ENCODE measurements around the gene IER2.

Gene IER2

GRCh38 chr19:13109361-13110098, 40.7 kb upstream of the IER2 start:
- Histone ChIP-seq H3K27ac (ENCODE audit: low read depth, low read length, severe bottlenecking) (no peak overlapping the region), H3K4me3 (ENCODE audit: extremely low read depth, insufficient read depth, low read length, poor library complexity, severe bottlenecking) (no peak overlapping the region), H3K36me3 (ENCODE audit: control insufficient read depth, insufficient read depth, low read length) (peaks cover 61% of the 10 kb centered on the region), H3K9me3 (ENCODE audit: control insufficient read depth, low read length) (no peaks in the 10 kb centered on the region), H3K4me1 (ENCODE audit: control insufficient read depth, insufficient read depth, low read length, poor library complexity, severe bottlenecking) (no peaks in the 10 kb centered on the region)
- WGBS, 2 experiments (ENCODE audit: insufficient coverage in 2 of 2), result 93 to 96% methylated on average over 22 to 28 of the region's 30 CpGs

DNA sequence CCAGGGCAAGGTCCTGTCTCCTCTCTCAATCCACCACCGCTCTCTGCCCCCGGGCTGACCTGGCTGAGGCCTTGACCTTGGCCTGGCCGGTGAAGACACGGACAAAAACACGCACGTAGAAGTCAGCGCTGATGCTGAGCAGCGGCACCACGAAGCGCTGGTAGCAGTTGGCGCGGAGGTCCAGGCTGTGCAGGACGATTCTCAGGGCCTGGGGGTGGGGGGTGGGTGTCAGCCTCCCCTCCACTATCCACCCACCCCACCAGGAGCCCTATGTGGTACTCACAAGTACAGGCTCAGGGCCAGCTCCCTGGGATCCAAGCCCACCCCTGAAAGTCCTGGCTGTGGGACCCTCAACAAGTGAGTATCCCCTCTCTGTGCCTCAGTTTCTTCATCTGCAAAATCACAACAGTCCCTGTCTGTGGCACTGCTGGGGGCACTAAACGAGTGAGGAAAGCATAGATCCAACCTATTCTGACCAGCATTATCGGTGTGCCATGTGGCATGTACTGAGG, 40.1 kb upstream of the IER2 start:
- Histone ChIP-seq H3K27ac (ENCODE audit: low read depth, low read length, severe bottlenecking) (no peak overlapping the region), H3K4me3 (ENCODE audit: extremely low read depth, insufficient read depth, low read length, poor library complexity, severe bottlenecking) (no peak overlapping the region), H3K9me3 (ENCODE audit: control insufficient read depth, low read length) (no peaks in the 10 kb centered on the region), H3K36me3 (ENCODE audit: control insufficient read depth, insufficient read depth, low read length) (peaks cover 61% of the 10 kb centered on the region), H3K4me1 (ENCODE audit: control insufficient read depth, insufficient read depth, low read length, poor library complexity, severe bottlenecking) (peaks cover 5% of the 10 kb centered on the region)
- WGBS, 2 experiments (ENCODE audit: insufficient coverage in 2 of 2), result 95 to 100% methylated on average over 4 to 5 of the region's 15 CpGs

GRCh38 chr19:13112555-13112954, 37.7 kb upstream of the IER2 start:
- Histone ChIP-seq H3K36me3 (ENCODE audit: control insufficient read depth, insufficient read depth, low read length) (peaks cover 52% of the 10 kb centered on the region), H3K9me3 (ENCODE audit: control insufficient read depth, low read length) (no peaks in the 10 kb centered on the region), H3K4me1 (ENCODE audit: control insufficient read depth, insufficient read depth, low read length, poor library complexity, severe bottlenecking) (peaks cover 8% of the 10 kb centered on the region), H3K27ac (ENCODE audit: low read depth, low read length, severe bottlenecking) (no peak overlapping the region), H3K4me3 (ENCODE audit: extremely low read depth, insufficient read depth, low read length, poor library complexity, severe bottlenecking) (no peak overlapping the region)
- 89 to 95% methylated on average over 6 to 9 of the region's 10 CpGs for WGBS, 2 experiments (ENCODE audit: insufficient coverage in 2 of 2)

- Histone ChIP-seq H3K27ac (ENCODE audit: low read depth, low read length, severe bottlenecking) (peak overlapping the region; percentile 94), H3K36me3 (ENCODE audit: control insufficient read depth, insufficient read depth, low read length) (peaks cover 42% of the 10 kb centered on the region), H3K9me3 (ENCODE audit: control insufficient read depth, low read length) (no peaks in the 10 kb centered on the region), H3K4me1 (ENCODE audit: control insufficient read depth, insufficient read depth, low read length, poor library complexity, severe bottlenecking) (peaks cover 25% of the 10 kb centered on the region), H3K4me3 (ENCODE audit: extremely low read depth, insufficient read depth, low read length, poor library complexity, severe bottlenecking) (peak overlapping the region; percentile 94)
- 2% methylated on average over 18 of the region's 18 CpGs for WGBS, 2 experiments (ENCODE audit: insufficient coverage in 2 of 2)
Measured at GRCh38 chr19:13115936-13116281, 34.3 kb upstream of the IER2 start.

DNA sequence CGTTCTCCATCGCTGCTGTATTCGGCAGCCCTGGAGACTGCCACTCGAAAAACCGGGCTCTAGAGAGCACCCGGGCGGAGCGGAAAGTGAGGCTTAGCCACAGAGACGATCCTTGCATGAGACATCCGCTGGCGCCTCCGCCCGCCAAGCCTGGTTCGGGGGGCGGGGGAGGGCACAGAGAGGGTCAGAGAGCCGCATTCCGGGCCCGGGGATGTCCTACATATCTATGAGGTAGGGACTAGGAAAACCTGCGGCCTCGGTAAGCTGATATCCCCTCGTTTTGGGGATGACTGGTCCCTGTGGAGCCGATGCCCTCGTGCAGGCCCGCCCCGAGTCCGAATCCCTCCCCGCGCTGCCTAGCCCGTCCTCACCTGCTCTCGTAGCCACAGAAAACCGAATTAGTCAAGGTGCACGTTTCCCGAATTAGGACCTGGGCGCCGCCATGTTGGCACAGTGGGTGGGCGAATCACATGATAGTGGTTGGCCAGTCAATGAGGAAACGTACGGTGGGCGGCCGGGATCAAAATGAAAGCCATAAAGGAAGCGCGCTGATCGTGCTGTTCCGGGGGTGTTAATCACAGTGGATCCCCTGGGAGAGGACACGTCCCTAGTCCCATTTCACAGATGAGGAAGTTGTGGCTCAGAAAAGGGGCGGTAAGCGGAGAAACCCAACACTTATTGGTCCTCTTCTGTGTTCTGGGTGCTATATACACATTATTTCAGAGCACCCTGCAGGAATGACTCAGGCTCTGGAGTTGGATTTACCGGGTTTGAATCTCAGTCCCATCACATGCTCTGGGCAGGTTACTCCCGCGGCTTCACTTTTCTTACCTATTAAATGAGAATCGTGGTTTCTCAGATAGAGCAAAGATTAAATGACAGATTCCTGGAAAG, 33.7 kb upstream of the IER2 start, which contains the start of gene TRMT1:
TRMT1 (minus strand) TSS at position 459 of the 894 bp plus-strand sequence; CDS start at position 118, 341 bp downstream.
- H3K27ac ChIP-seq (ENCODE audit: low read depth, low read length, severe bottlenecking), result peak within 1 kb of the TSS; percentile 94
- H3K4me3 ChIP-seq (ENCODE audit: extremely low read depth, insufficient read depth, low read length, poor library complexity, severe bottlenecking), result peak within 1 kb of the TSS; percentile 94
- no peaks in the 10 kb centered on the region for H3K9me3 ChIP-seq (ENCODE audit: control insufficient read depth, low read length)
- WGBS, 2 experiments (ENCODE audit: insufficient coverage in 2 of 2), result 0 to 1% methylated on average over 46 to 47 of the region's 51 CpGs
- H3K36me3 ChIP-seq (ENCODE audit: control insufficient read depth, insufficient read depth, low read length), result peaks cover 47% of the 10 kb centered on the region
- peaks cover 25% of the 10 kb centered on the region for H3K4me1 ChIP-seq (ENCODE audit: control insufficient read depth, insufficient read depth, low read length, poor library complexity, severe bottlenecking)

DNA sequence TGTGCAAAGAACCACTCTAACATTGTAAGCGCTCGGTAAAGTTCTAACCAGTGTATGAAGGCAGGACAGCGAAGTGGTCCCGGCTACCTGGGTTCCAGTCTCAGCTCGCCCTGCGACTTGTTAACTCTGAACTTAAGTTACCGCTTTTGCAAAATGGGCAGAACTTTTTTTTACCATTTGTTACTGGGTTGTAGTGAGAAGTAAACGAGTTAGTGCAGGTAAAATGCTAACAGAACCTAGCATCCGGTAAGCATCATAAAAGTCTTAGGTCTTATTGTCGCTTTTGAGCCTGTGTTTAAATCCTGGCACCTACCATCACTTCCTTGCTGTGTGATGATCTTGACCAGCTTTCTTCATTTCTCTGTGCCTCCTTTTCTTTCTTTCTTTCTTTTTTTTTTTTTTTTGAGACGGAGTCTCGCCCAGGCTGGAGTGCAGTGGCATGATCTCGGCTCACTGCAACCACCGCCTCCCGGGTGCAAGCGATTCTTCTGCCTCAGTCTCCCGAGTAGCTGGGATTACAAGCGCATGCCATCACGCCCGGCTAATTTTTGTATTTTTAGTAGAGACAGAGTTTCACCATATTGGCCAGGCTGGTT, 32.9 kb upstream of the IER2 start:
- H3K9me3 ChIP-seq (ENCODE audit: control insufficient read depth, low read length), result no peaks in the 10 kb centered on the region
- H3K27ac ChIP-seq (ENCODE audit: low read depth, low read length, severe bottlenecking), result no peak overlapping the region
- H3K36me3 ChIP-seq (ENCODE audit: control insufficient read depth, insufficient read depth, low read length), result peaks cover 52% of the 10 kb centered on the region
- WGBS, 2 experiments (ENCODE audit: insufficient coverage in 2 of 2), result 64 to 72% methylated on average over 15 to 18 of the region's 20 CpGs
- H3K4me3 ChIP-seq (ENCODE audit: extremely low read depth, insufficient read depth, low read length, poor library complexity, severe bottlenecking), result peak overlapping the region; percentile 94
- H3K4me1 ChIP-seq (ENCODE audit: control insufficient read depth, insufficient read depth, low read length, poor library complexity, severe bottlenecking), result peaks cover 25% of the 10 kb centered on the region

DNA sequence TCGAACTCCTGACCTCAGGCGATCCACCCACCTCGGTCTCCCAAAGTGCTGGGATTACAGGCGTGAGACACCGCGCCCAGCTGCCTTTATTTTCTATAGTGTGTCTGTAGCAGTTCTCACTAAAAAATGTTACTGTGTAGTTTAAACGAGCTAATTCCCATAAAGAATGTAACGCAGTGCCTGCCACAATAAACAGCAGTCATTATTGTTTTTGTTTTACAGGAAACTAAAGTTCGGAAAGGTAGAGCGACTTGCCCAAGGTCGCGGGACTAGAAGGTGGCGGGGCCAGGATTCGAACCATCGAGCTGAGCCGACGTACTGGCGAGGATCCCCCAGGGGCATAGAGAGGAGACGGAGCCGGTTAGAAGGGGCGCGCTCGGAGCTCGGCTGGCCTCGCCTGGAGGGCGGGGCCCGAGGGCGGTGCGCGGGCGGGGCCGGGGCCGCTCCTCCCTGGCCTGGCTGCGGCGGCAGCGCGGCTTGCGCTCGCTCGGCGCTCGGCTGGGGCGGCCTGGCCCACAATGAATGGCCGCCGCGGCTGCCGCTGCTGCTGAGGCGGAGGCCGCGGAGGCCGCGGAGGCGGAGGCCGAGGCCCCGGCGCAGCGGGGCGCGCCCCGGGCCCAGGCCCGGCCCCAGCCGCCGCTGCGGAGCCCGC, 32.3 kb upstream of the IER2 start, which contains the start of gene NACC1:
NACC1 (plus strand) TSS at position 493 of the 652 bp plus-strand sequence. CDS start 16,944 bp downstream, outside the sequence.
- Histone ChIP-seq H3K27ac (ENCODE audit: low read depth, low read length, severe bottlenecking) (peak within 1 kb of the TSS; percentile 57), H3K4me3 (ENCODE audit: extremely low read depth, insufficient read depth, low read length, poor library complexity, severe bottlenecking) (peak within 1 kb of the TSS; percentile 94), H3K36me3 (ENCODE audit: control insufficient read depth, insufficient read depth, low read length) (peaks cover 48% of the 10 kb centered on the region), H3K9me3 (ENCODE audit: control insufficient read depth, low read length) (no peaks in the 10 kb centered on the region), H3K4me1 (ENCODE audit: control insufficient read depth, insufficient read depth, low read length, poor library complexity, severe bottlenecking) (peaks cover 28% of the 10 kb centered on the region)
- WGBS, 2 experiments (ENCODE audit: insufficient coverage in 2 of 2), result 10 to 11% methylated on average over 36 to 44 of the region's 65 CpGs

DNA sequence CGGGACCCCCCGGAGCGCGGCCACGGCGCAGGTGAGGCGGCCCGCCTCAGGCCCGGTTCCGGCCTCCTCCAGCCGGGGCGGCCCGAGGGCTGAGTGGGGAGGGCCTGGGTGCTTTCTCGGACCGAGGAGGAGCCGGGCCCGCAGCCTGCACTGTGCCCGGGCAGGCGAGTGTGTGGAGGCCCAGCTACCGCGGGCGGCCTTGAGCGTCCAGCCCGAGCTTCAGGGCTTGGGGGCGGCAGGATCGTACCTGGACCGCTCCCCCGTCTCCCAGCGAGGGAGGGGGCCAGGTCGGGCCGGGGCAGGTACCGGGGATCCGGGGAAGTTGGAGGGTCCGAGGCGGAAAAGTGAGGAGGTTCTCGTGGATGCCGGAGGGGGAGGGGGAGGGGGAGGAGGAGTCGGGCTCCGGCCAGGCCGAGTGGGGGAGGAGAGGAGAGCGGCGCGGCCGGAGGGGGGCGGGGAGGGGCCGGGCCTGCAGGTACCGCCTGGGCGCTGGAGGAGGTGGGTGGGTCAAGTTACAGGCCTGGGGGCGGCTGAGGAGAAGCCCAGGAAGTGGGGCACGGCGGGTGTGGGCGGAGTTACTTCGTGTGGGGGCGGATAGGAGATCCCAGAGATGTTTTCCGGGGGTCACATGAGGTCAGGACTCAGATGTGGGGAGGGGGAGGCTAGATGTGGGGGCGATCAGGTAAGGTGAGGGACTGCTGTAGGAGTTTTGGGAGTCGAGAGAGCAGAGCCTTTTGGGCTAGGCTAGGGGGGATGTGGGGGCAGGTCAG, 31.6 kb upstream of the IER2 start:
- 0 to 1% methylated on average over 23 to 32 of the region's 57 CpGs for WGBS, 2 experiments (ENCODE audit: insufficient coverage in 2 of 2)
- peak overlapping the region; percentile 92 for H3K4me3 ChIP-seq (ENCODE audit: extremely low read depth, insufficient read depth, low read length, poor library complexity, severe bottlenecking)
- peak overlapping the region; percentile 57 for H3K27ac ChIP-seq (ENCODE audit: low read depth, low read length, severe bottlenecking)
- H3K36me3 ChIP-seq (ENCODE audit: control insufficient read depth, insufficient read depth, low read length), result peaks cover 48% of the 10 kb centered on the region
- no peaks in the 10 kb centered on the region for H3K9me3 ChIP-seq (ENCODE audit: control insufficient read depth, low read length)
- H3K4me1 ChIP-seq (ENCODE audit: control insufficient read depth, insufficient read depth, low read length, poor library complexity, severe bottlenecking), result peaks cover 28% of the 10 kb centered on the region

DNA sequence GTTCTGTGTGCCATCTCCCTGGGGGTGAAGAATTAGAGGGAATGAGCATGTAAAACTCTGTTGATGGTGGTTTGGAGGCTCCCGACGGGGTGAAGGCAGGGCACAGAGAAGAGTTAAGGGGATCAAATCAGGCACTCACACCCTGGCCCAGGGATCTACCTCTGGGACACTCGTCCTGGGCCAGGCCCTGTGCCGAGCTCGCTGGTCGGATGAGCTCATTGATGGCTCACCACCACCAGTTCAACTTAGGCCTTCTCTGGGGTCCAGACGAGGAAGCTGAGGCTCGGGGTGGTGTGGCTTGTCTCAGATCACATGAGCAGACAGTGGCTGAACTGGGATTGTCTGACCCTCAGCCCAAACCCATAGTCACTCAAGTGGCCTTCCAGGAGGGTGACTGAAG, 30.6 kb upstream of the IER2 start:
- H3K4me3 ChIP-seq (ENCODE audit: extremely low read depth, insufficient read depth, low read length, poor library complexity, severe bottlenecking), result peak overlapping the region; percentile 92
- H3K27ac ChIP-seq (ENCODE audit: low read depth, low read length, severe bottlenecking), result no peak overlapping the region
- H3K36me3 ChIP-seq (ENCODE audit: control insufficient read depth, insufficient read depth, low read length), result peaks cover 48% of the 10 kb centered on the region
- WGBS, 2 experiments (ENCODE audit: insufficient coverage in 2 of 2), result 89 to 95% methylated on average over 6 to 8 of the region's 8 CpGs
- peaks cover 28% of the 10 kb centered on the region for H3K4me1 ChIP-seq (ENCODE audit: control insufficient read depth, insufficient read depth, low read length, poor library complexity, severe bottlenecking)
- H3K9me3 ChIP-seq (ENCODE audit: control insufficient read depth, low read length), result no peaks in the 10 kb centered on the region

Measured in mesodermal cell (in vitro differentiated cells).